ENCODE data around the gene MAP2.

Gene MAP2

GRCh38 chr2:209671020-209671680 is 247.3 kb downstream of the MAP2 start:
- DNase-seq (ENCODE audit: low read depth), result no peak
- H3K4me3 ChIP-seq (ENCODE audit: low read depth, low read length), result no peak overlapping the region
- TF ChIP-seq, protein P1, sequence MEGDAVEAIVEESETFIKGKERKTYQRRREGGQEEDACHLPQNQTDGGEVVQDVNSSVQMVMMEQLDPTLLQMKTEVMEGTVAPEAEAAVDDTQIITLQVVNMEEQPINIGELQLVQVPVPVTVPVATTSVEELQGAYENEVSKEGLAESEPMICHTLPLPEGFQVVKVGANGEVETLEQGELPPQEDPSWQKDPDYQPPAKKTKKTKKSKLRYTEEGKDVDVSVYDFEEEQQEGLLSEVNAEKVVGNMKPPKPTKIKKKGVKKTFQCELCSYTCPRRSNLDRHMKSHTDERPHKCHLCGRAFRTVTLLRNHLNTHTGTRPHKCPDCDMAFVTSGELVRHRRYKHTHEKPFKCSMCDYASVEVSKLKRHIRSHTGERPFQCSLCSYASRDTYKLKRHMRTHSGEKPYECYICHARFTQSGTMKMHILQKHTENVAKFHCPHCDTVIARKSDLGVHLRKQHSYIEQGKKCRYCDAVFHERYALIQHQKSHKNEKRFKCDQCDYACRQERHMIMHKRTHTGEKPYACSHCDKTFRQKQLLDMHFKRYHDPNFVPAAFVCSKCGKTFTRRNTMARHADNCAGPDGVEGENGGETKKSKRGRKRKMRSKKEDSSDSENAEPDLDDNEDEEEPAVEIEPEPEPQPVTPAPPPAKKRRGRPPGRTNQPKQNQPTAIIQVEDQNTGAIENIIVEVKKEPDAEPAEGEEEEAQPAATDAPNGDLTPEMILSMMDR (conservative IDR thresholded peaks at IDR 0.05; ENCODE audit: low read depth, low read length), result no peak

DNA sequence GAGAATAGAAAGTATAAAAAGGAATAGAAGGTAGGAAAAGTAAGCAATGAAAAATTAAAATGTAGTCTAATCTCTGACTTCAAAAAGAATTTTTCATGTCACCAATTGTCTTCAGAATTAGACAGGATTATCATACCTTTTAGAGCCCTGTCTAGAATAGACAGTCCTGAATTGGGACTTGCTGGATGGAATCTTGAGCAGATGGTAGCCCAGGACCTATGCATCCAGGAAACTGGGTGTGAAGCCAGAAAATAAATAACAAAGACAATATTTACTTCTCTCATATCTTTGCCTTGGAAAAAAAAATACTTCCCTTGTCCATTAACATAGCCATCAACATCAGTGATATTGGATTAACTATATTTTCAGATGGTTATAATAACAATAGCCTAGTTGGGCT is 250.0 kb downstream of the MAP2 start:
- no peak overlapping the region for H3K4me3 ChIP-seq (ENCODE audit: low read depth, low read length)
- TF ChIP-seq, protein P1 (conservative IDR thresholded peaks at IDR 0.05; ENCODE audit: low read depth, low read length), result no peak
- DNase-seq (ENCODE audit: low read depth), result no peak

DNA sequence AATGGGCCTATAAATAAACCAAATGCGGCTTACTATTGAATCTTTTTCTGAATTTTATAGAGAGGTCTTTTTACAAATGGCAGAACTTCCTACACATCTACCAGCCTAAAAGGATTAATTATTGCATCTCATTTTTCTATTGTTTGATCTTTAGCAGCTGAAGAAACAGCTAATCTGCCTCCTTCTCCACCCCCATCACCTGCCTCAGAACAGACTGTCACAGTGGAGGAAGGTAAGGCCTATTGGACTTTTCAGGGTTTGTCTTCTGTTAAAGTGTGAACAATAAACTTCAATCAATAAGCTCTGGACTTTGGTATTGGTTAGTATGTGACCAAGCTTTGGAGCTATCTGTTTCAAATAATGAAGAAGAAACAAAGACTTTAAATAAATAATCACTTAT is 256.7 kb downstream of the MAP2 start:
- TF ChIP-seq, protein P1 (conservative IDR thresholded peaks at IDR 0.05; ENCODE audit: low read depth, low read length), result no peak
- no peak for DNase-seq (ENCODE audit: low read depth)
- no peak overlapping the region for H3K4me3 ChIP-seq (ENCODE audit: low read depth, low read length)

DNA sequence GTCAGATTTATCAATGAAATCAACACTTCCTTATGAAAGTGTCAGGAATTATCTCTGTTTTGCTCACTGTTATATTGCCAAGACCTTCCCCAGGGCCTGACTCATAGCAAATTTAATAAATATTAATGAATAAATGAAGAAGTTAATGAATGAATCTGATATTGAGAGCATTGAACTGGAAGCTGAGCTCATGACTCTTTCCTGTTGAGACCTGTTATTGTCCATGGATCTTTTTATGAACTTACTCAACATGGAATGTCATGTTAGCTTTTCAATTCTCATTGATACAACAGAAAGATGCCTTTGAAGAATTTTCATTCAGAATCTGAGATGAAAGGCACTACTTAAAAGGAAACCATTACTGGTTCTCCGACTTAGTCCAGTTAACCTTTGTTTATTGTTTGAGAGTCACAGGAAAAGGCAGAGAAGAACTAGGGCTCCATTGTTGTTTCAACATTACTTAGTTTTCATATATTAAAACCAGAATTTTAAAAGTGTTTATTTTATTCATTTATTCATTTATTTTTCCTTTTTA is 257.4 kb downstream of the MAP2 start:
- no peak overlapping the region for H3K4me3 ChIP-seq (ENCODE audit: low read depth, low read length)
- TF ChIP-seq, protein P1 (conservative IDR thresholded peaks at IDR 0.05; ENCODE audit: low read depth, low read length), result no peak
- no peak for DNase-seq (ENCODE audit: low read depth)

GRCh38 chr2:209682646-209683045 is 258.8 kb downstream of the MAP2 start:
- no peak for DNase-seq (ENCODE audit: low read depth)
- TF ChIP-seq, protein P1 (conservative IDR thresholded peaks at IDR 0.05; ENCODE audit: low read depth, low read length), result no peak

DNA sequence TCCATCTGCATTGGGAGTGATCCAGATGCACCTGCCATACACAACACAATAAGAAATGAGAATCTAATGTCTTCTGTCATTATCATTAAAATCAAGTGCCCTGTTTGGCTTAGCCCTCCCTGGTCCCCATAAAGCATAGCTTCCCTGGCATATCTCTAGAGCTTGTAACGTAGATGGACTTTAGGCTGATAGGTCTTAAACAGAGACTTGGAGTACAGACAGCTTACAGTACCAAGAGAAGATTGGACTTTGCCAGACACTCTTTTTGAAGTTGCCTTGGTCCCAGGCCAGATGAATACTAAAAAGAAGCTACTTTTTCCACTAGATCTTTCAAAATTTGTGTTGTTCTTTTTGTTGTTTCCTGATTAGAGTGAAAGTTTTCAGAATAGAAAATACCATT is 261.5 kb downstream of the MAP2 start:
- TF ChIP-seq, protein P1 (conservative IDR thresholded peaks at IDR 0.05; ENCODE audit: low read depth, low read length), result no peak
- no peak overlapping the region for H3K4me3 ChIP-seq (ENCODE audit: low read depth, low read length)
- DNase-seq (ENCODE audit: low read depth), result no peak

More at GRCh38 chr2:209682646-209683045, 258.8 kb downstream of the MAP2 start:
- H3K4me3 ChIP-seq (ENCODE audit: low read depth, low read length), result no peak overlapping the region

- DNase-seq (ENCODE audit: low read depth), result no peak
- H3K4me3 ChIP-seq (ENCODE audit: low read depth, low read length), result no peak overlapping the region
- TF ChIP-seq, protein P1 (conservative IDR thresholded peaks at IDR 0.05; ENCODE audit: low read depth, low read length), result no peak
These were observed 262.1 kb downstream of the MAP2 start for GRCh38 chr2:209685963-209686362.
